ENCODE results near the gene SEMA6C. TPM values are rescaled to one million over a fixed set of nuclear protein-coding genes. Genes with fewer than 3 reads are reported as not detected.

The SEMA6C gene
- total and polyA plus RNA-seq, 2 of the 13 experiments (the other 11 are each of a cell fraction or from before 2014, with no cell fraction given) = 1.4 to 2.9 TPM

DNA sequence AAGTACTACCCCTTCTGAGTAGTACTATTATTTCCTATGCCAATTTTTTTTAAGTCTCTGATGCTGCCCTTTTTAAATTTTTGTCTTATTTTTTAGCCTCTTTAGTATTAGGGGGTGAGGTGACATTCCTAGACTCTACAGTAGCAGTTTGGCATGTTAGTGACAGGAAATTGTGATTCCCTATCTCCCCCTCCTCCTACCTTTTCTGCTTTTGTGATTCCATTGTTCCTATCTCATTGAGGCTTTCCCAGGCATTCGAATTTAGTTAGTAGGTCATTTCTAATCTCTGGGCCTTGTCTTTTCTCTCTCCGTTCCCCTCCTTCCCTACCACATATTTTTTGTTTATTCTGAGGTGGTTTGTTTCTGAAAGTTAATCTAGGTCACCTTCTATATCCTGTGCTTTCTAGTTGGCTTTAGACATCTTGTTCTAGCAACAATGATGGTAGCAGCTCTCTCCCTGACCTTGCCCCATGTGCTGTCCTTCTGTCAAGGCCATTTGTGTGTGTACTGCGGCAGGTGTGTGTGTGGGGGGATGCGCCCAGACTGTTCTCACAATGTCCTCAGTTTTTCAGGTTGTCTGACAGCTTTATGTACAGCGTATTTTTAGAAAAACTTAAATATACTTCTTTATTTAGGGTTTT, 21.5 kb downstream of the SEMA6C start (continued):
- peak; percentile 63; the same call in 1 of the 2 replicates for TF ChIP-seq SOX5 (CRISPR knock-in tag; IDR thresholded peaks at IDR 0.05; ENCODE audit: borderline replicate concordance)
- no peak for TF ChIP-seq ZNF589 (CRISPR knock-in tag; conservative IDR thresholded peaks at IDR 0.05)
- TF ChIP-seq, protein P1, sequence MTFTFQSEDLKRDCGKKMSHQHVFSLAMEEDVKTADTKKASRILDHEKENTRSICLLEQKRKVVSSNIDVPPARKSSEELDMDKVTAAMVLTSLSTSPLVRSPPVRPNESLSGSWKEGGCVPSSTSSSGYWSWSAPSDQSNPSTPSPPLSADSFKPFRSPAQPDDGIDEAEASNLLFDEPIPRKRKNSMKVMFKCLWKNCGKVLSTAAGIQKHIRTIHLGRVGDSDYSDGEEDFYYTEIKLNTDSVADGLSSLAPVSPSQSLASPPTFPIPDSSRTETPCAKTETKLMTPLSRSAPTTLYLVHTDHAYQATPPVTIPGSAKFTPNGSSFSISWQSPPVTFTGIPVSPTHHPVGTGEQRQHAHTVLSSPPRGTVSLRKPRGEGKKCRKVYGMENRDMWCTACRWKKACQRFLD (CRISPR knock-in tag; IDR thresholded peaks at IDR 0.05; ENCODE audit: borderline replicate concordance) = no peak
- TF ChIP-seq, protein P2, sequence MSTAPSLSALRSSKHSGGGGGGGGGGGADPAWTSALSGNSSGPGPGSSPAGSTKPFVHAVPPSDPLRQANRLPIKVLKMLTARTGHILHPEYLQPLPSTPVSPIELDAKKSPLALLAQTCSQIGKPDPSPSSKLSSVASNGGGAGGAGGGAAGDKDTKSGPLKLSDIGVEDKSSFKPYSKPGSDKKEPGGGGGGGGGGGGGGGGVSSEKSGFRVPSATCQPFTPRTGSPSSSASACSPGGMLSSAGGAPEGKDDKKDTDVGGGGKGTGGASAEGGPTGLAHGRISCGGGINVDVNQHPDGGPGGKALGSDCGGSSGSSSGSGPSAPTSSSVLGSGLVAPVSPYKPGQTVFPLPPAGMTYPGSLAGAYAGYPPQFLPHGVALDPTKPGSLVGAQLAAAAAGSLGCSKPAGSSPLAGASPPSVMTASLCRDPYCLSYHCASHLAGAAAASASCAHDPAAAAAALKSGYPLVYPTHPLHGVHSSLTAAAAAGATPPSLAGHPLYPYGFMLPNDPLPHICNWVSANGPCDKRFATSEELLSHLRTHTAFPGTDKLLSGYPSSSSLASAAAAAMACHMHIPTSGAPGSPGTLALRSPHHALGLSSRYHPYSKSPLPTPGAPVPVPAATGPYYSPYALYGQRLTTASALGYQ (CRISPR knock-in tag; IDR thresholded peaks at IDR 0.05) = no peak
- no peak for TF ChIP-seq KLF12 (CRISPR knock-in tag; IDR thresholded peaks at IDR 0.05; ENCODE audit: borderline replicate concordance)
- TF ChIP-seq, protein P3, sequence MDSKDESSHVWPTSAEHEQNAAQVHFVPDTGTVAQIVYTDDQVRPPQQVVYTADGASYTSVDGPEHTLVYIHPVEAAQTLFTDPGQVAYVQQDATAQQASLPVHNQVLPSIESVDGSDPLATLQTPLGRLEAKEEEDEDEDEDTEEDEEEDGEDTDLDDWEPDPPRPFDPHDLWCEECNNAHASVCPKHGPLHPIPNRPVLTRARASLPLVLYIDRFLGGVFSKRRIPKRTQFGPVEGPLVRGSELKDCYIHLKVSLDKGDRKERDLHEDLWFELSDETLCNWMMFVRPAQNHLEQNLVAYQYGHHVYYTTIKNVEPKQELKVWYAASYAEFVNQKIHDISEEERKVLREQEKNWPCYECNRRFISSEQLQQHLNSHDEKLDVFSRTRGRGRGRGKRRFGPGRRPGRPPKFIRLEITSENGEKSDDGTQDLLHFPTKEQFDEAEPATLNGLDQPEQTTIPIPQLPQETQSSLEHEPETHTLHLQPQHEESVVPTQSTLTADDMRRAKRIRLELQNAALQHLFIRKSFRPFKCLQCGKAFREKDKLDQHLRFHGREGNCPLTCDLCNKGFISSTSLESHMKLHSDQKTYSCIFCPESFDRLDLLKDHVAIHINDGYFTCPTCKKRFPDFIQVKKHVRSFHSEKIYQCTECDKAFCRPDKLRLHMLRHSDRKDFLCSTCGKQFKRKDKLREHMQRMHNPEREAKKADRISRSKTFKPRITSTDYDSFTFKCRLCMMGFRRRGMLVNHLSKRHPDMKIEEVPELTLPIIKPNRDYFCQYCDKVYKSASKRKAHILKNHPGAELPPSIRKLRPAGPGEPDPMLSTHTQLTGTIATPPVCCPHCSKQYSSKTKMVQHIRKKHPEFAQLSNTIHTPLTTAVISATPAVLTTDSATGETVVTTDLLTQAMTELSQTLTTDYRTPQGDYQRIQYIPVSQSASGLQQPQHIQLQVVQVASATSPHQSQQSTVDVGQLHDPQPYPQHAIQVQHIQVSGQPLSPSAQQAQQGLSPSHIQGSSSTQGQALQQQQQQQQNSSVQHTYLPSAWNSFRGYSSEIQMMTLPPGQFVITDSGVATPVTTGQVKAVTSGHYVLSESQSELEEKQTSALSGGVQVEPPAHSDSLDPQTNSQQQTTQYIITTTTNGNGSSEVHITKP (CRISPR knock-in tag; IDR thresholded peaks at IDR 0.05; ENCODE audit: low read depth) = no peak
- no peak for TF ChIP-seq ZNF101 (CRISPR knock-in tag; IDR thresholded peaks at IDR 0.05; ENCODE audit: borderline replicate concordance, low read depth)
- peak; percentile 58 for TF ChIP-seq SALL1 (CRISPR knock-in tag; IDR thresholded peaks at IDR 0.05)
- no peak for TF ChIP-seq FOXA1 (IDR thresholded peaks at IDR 0.05)
- 0 out of 2 replicates have a peak, but pooled peaks have one; percentile 7 for TF ChIP-seq FOXA1 (CRISPR knock-in tag; IDR thresholded peaks at IDR 0.05)
- TF ChIP-seq ZSCAN9 (CRISPR knock-in tag; IDR thresholded peaks at IDR 0.05; ENCODE audit: borderline replicate concordance) = no peak
- peak; percentile 44; the same call in 1 of the 2 replicates for TF ChIP-seq MYC (CRISPR knock-in tag; IDR thresholded peaks at IDR 0.05; ENCODE audit: borderline replicate concordance)
- TF ChIP-seq ZNF674 (CRISPR knock-in tag; IDR thresholded peaks at IDR 0.05; ENCODE audit: low read depth) = no peak
- TF ChIP-seq, protein P4, sequence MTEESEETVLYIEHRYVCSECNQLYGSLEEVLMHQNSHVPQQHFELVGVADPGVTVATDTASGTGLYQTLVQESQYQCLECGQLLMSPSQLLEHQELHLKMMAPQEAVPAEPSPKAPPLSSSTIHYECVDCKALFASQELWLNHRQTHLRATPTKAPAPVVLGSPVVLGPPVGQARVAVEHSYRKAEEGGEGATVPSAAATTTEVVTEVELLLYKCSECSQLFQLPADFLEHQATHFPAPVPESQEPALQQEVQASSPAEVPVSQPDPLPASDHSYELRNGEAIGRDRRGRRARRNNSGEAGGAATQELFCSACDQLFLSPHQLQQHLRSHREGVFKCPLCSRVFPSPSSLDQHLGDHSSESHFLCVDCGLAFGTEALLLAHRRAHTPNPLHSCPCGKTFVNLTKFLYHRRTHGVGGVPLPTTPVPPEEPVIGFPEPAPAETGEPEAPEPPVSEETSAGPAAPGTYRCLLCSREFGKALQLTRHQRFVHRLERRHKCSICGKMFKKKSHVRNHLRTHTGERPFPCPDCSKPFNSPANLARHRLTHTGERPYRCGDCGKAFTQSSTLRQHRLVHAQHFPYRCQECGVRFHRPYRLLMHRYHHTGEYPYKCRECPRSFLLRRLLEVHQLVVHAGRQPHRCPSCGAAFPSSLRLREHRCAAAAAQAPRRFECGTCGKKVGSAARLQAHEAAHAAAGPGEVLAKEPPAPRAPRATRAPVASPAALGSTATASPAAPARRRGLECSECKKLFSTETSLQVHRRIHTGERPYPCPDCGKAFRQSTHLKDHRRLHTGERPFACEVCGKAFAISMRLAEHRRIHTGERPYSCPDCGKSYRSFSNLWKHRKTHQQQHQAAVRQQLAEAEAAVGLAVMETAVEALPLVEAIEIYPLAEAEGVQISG (CRISPR knock-in tag; IDR thresholded peaks at IDR 0.05) = no peak
- peak; percentile 55; the same call in 1 of the 2 replicates for TF ChIP-seq GATAD2A (CRISPR knock-in tag; IDR thresholded peaks at IDR 0.05)
- TF ChIP-seq, protein P5, sequence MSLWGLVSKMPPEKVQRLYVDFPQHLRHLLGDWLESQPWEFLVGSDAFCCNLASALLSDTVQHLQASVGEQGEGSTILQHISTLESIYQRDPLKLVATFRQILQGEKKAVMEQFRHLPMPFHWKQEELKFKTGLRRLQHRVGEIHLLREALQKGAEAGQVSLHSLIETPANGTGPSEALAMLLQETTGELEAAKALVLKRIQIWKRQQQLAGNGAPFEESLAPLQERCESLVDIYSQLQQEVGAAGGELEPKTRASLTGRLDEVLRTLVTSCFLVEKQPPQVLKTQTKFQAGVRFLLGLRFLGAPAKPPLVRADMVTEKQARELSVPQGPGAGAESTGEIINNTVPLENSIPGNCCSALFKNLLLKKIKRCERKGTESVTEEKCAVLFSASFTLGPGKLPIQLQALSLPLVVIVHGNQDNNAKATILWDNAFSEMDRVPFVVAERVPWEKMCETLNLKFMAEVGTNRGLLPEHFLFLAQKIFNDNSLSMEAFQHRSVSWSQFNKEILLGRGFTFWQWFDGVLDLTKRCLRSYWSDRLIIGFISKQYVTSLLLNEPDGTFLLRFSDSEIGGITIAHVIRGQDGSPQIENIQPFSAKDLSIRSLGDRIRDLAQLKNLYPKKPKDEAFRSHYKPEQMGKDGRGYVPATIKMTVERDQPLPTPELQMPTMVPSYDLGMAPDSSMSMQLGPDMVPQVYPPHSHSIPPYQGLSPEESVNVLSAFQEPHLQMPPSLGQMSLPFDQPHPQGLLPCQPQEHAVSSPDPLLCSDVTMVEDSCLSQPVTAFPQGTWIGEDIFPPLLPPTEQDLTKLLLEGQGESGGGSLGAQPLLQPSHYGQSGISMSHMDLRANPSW (CRISPR knock-in tag; IDR thresholded peaks at IDR 0.05; ENCODE audit: borderline replicate concordance) = no peak
